Hematopoietic multipotent progenitor cell treated with erythropoietin and hydrocortisone succinate and interleukin-3 and kit ligand, for 4 days (in vitro differentiated cells): ENCODE data around the gene FAM161A.

ENCODE experiments used
- DNase-seq: peaks from one replicate; pipeline ENCODE4 v3.0.0-alpha.2; 2015

Gene FAM161A

DNA sequence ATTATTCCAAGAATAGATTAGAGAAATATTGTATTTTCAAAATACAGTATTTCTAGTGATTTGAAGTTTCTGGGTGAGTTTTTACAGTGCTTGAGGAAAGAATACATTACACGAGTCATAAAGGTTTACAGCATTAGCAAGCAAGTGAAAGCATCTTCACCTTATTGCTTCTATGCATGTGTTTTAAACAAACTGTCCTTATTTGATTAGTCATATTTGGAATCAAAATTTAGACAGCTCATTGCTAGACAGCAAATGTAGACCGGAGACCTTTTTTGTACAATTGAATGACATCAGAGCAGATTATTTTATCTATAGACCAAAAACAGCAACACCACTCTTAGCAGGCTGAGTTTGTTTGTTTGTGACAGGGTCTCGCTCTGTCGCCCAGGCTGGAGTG is 69.2 kb downstream of the FAM161A start:
- no peak for DNase-seq

DNA sequence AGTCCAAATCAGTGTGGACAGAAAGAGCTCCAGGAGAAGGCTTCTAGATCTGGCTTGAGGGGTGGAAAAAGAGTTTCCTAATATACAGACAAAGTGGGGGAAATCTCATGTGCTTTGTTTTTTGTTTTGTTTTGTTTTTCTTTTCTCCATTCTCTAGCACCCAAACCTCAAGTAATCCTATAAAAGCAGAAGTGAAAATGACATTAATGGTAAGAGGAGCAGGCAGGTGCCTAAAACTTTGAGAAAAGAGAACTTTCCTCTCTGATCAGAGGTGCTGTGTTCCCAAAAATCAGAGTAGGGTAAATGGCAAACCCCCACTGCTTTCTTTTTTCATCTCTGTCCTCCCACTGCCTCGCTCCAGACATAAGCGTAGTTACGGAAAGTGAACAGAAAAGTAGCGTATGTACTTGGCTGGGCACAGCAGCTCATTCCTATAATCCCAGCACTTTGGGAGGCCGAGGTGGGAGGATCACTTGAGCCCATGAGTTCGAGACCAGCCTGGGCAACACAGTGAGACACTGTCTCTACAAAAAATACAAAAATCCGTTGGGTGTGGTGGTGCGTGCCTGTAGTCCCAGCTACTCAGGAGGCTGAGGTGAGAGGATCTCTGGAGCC is 77.8 kb downstream of the FAM161A start:
- no peak for DNase-seq
